Lower leg skin (tissue), 4 donors: ENCODE results near the gene CD247. TPM values are rescaled to one million over a fixed set of nuclear protein-coding genes. Genes with fewer than 3 reads are reported as not detected.

ENCODE experiments used
- DNase-seq, 2 donors: peaks; one replicate each; pipeline ENCODE4 v3.0.0-alpha.2; 2019; ENCODE audit warnings: low spot score in 2 of 2
- H3K4me3 ChIP-seq: fragments of 200-600 bp; sonication (generic); 2 replicates; pipeline ENCODE4 v1.5.1; 2017; ENCODE audit warnings: mild to moderate bottlenecking, low read depth; ENCODE audit not compliant: poor library complexity, severe bottlenecking
- POLR2A ChIP-seq, 2 donors: fragments of 450-650 bp; IDR thresholded peaks; one replicate each; pipeline ENCODE4 v1.6.1; 2016 to 2017; ENCODE audit warnings: antibody characterized with exemption in 2 of 2, mild to moderate bottlenecking in 1 of 2, moderate library complexity in 1 of 2
- WGBS, 2 donors: methylation state at CpG; one replicate each; pipeline ENCODE4 v1.1.5; 2018; 5-methylcytosine and 5-hydroxymethylcytosine counted together
- intact Hi-C: fragments of 100-400 bp; cut with DNase I; formaldehyde crosslinking; loops from one replicate; pipeline ENCODE4 v1.15.0; 2023; ENCODE audit warnings: low total_unique reads
- total RNA-seq, 4 donors: library from RNA; depleted of rRNA; stranded (reverse); fragments of >200 nt; gene quantifications; one replicate each; pipeline ENCODE4 v1.1.0, GENCODE V29; 2016
- TF ChIP-seq, protein P1 (sequence below), 3 donors: fragments of 450-650 bp; IDR thresholded peaks; one replicate each; pipeline ENCODE4 v1.5.1; 2016; ENCODE audit warnings: antibody characterized with exemption in 3 of 3, mild to moderate bottlenecking in 3 of 3, moderate library complexity in 2 of 3

Gene CD247
- total RNA-seq, 4 donors from 2014 or later = 0.27 to 0.61 (median 0.58) TPM; not detected in 1

DNA sequence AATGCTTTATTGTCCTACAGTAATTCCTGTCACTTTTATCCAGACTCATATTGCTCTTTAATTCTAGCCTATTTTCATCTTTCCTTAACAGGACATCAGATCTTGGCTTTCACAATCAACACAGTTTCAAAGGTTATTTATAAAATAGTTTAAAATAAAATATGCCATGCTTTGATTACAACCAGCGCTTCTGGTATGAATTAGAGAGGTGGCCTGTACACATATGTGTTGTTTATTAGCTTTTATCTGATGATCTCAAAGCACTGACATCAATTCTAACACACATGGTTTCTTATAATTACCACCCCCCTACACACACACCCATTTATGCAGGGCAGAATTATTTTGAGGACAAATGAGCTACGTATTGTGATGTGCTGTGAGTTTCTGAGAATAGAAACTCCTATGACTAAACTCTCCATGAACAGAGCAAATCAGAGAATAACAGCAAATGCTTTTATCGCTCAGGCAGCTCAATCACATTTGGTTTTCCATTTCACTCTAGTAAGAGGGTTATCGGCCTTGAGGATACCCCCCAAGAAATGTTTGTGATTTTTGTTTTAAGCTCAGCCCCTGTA lies 18.0 kb downstream of the CD247 start:
- DNase-seq = no peak
- 68 to 80% methylated on average over 4 of the region's 4 CpGs for WGBS, 2 donors
- intact Hi-C loops = no loop called here
- no peak for TF ChIP-seq POLR2A (IDR thresholded peaks at IDR 0.05)
- TF ChIP-seq, protein P1, sequence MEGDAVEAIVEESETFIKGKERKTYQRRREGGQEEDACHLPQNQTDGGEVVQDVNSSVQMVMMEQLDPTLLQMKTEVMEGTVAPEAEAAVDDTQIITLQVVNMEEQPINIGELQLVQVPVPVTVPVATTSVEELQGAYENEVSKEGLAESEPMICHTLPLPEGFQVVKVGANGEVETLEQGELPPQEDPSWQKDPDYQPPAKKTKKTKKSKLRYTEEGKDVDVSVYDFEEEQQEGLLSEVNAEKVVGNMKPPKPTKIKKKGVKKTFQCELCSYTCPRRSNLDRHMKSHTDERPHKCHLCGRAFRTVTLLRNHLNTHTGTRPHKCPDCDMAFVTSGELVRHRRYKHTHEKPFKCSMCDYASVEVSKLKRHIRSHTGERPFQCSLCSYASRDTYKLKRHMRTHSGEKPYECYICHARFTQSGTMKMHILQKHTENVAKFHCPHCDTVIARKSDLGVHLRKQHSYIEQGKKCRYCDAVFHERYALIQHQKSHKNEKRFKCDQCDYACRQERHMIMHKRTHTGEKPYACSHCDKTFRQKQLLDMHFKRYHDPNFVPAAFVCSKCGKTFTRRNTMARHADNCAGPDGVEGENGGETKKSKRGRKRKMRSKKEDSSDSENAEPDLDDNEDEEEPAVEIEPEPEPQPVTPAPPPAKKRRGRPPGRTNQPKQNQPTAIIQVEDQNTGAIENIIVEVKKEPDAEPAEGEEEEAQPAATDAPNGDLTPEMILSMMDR (IDR thresholded peaks at IDR 0.05) = no peak
- H3K4me3 ChIP-seq = no peak overlapping the region

- intact Hi-C loops = no loop called here
- WGBS, 2 donors = 38 to 49% methylated on average over 3 of the region's 3 CpGs
- DNase-seq = no peak
- TF ChIP-seq, protein P1 (IDR thresholded peaks at IDR 0.05) = no peak
- TF ChIP-seq POLR2A (IDR thresholded peaks at IDR 0.05) = no peak
- H3K4me3 ChIP-seq = no peak overlapping the region
These were observed 18.6 kb downstream of the CD247 start for GRCh38 chr1:167499664-167500101.

DNA sequence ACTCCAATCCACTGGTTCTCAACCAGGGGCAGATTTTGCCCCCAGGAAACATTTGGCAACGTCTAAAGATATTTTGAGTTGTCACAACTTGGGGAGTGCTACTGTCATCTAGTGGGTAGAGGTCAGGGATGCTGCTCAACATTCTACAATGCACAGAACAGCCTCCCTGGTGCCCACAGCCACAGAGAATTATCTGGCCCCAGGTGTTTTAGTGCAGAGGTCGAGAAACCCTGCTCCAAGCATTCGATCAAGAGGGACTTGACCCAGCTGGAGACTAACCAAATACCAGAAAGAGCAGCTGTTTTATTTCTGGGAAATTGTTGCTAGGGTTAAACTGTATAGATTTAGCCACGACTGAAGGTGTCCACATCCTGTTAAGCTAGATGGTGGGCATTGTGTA lies 19.2 kb downstream of the CD247 start:
- intact Hi-C loops = no loop called here
- TF ChIP-seq, protein P1 (IDR thresholded peaks at IDR 0.05) = no peak
- no peak for TF ChIP-seq POLR2A (IDR thresholded peaks at IDR 0.05)
- H3K4me3 ChIP-seq = no peak overlapping the region
- DNase-seq = no peak
- 66 to 72% methylated on average over 4 of the region's 4 CpGs for WGBS, 2 donors

DNA sequence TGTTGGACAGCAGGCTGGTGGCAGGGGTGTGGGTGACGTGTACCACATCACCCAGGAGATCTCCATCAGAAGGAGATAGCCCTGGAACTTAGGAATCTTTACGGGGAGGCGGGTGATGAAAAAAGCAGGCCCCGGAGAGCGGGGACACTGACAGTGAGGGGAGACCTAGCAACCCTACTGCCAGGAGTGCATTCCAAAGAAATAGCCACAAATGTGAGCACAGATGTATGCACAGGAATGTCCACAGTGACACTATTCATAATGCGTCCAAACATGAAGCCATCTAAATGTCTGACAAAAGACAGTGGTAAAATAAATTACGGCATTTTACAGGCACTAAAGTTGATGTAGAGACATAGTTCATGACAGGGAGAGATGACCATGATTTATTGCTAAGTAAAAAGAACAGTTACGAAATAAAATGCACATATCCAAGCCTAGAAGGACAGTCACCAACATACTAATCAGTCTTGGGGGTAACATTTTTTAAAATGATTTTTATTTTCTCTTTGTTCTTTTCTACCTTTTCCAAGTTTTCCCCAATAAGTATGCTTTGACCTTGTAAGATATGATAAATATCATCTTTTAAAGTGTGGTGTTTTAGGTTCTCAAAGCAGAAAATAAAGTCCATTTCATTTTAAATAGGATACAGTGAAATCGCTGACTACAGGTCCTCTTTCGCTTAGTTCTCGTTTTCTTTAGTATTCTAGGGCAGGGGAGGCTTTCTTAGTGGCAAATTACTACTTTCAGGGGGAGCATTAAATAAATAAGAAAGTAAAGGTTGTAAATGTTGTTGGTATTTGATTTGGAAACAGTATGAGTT lies 21.3 kb downstream of the CD247 start:
- intact Hi-C loops = no loop called here
- WGBS, 2 donors = 81 to 83% methylated on average over 11 of the region's 11 CpGs

DNA sequence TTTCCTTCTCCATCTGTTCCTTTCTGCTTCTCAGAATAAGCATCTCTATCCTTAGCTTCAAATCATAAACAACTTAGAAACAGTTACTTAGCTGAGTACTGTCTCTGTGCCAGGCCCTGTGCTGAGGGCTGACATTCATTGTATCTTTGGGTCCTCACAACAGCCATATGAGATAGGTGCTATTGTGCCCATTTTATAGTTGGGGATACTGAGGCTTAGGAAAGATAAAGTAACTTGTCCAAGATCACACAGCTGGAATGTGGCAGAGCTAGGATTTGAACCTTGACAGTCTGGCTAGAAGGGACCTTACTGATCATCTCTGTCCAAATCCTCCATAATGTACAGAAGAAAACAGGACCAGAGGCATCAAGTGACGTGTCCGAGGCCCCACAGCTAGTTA lies 25.0 kb downstream of the CD247 start:
- TF ChIP-seq, protein P1 (IDR thresholded peaks at IDR 0.05) = no peak
- TF ChIP-seq POLR2A (IDR thresholded peaks at IDR 0.05) = no peak
- 81 to 92% methylated on average over 2 of the region's 2 CpGs for whole genome bisulfite sequencing, 2 donors
- intact Hi-C loops = no loop called here
- DNase-seq = no peak
- no peak overlapping the region for H3K4me3 ChIP-seq

More for the DNA sequence above, 21.3 kb downstream of the CD247 start:
- H3K4me3 ChIP-seq = no peak overlapping the region
- no peak for TF ChIP-seq POLR2A (IDR thresholded peaks at IDR 0.05)
- TF ChIP-seq, protein P1 (IDR thresholded peaks at IDR 0.05) = no peak
- DNase-seq = peak in 1 of 2 donors; percentile 25
